ENCODE measurements around the gene LDHAL6B. TPM values are rescaled to one million over a fixed set of nuclear protein-coding genes. Genes with fewer than 3 reads are reported as not detected.

The LDHAL6B gene
- total and polyA plus RNA-seq, 2 experiments from 2014 or later, result not detected

DNA sequence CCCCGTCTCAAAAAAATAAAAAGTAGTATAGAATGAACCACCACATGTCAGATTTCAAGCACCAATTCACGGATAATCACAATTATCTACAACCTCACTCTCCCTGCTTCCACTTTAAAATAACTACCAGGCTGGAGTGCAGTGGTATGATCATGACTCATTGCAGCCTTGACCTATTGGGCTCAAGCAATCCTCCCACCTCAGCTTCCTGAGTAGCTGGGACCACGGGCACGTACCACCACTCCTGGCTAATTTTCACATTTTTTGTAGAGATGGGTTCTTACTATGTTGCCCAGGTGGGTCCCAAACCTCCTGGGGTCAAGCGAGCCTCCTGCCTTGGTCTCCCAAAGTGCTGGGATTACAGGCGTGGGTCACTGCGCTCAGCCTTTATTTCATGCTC, 38.1 kb upstream of the LDHAL6B start (continued):
- TF ChIP-seq, protein P1, sequence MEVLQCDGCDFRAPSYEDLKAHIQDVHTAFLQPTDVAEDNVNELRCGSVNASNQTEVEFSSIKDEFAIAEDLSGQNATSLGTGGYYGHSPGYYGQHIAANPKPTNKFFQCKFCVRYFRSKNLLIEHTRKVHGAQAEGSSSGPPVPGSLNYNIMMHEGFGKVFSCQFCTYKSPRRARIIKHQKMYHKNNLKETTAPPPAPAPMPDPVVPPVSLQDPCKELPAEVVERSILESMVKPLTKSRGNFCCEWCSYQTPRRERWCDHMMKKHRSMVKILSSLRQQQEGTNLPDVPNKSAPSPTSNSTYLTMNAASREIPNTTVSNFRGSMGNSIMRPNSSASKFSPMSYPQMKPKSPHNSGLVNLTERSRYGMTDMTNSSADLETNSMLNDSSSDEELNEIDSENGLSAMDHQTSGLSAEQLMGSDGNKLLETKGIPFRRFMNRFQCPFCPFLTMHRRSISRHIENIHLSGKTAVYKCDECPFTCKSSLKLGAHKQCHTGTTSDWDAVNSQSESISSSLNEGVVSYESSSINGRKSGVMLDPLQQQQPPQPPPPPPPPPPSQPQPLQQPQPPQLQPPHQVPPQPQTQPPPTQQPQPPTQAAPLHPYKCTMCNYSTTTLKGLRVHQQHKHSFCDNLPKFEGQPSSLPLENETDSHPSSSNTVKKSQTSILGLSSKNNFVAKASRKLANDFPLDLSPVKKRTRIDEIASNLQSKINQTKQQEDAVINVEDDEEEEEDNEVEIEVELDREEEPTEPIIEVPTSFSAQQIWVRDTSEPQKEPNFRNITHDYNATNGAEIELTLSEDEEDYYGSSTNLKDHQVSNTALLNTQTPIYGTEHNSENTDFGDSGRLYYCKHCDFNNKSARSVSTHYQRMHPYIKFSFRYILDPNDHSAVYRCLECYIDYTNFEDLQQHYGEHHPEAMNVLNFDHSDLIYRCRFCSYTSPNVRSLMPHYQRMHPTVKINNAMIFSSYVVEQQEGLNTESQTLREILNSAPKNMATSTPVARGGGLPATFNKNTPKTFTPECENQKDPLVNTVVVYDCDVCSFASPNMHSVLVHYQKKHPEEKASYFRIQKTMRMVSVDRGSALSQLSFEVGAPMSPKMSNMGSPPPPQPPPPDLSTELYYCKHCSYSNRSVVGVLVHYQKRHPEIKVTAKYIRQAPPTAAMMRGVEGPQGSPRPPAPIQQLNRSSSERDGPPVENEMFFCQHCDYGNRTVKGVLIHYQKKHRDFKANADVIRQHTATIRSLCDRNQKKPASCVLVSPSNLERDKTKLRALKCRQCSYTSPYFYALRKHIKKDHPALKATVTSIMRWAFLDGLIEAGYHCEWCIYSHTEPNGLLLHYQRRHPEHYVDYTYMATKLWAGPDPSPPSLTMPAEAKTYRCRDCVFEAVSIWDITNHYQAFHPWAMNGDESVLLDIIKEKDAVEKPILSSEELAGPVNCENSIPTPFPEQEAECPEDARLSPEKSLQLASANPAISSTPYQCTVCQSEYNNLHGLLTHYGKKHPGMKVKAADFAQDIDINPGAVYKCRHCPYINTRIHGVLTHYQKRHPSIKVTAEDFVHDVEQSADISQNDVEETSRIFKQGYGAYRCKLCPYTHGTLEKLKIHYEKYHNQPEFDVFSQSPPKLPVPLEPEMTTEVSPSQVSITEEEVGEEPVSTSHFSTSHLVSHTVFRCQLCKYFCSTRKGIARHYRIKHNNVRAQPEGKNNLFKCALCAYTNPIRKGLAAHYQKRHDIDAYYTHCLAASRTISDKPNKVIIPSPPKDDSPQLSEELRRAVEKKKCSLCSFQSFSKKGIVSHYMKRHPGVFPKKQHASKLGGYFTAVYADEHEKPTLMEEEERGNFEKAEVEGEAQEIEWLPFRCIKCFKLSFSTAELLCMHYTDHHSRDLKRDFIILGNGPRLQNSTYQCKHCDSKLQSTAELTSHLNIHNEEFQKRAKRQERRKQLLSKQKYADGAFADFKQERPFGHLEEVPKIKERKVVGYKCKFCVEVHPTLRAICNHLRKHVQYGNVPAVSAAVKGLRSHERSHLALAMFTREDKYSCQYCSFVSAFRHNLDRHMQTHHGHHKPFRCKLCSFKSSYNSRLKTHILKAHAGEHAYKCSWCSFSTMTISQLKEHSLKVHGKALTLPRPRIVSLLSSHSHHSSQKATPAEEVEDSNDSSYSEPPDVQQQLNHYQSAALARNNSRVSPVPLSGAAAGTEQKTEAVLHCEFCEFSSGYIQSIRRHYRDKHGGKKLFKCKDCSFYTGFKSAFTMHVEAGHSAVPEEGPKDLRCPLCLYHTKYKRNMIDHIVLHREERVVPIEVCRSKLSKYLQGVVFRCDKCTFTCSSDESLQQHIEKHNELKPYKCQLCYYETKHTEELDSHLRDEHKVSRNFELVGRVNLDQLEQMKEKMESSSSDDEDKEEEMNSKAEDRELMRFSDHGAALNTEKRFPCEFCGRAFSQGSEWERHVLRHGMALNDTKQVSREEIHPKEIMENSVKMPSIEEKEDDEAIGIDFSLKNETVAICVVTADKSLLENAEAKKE (CRISPR knock-in tag; IDR thresholded peaks at IDR 0.05), result no peak
- TF ChIP-seq STAT1 (IDR thresholded peaks at IDR 0.05; ENCODE audit: unreplicated experiment) (no peak), CREB1 (CRISPR knock-in tag; IDR thresholded peaks at IDR 0.05; ENCODE audit: low read depth) (no peak), ZNF331 (CRISPR knock-in tag; IDR thresholded peaks at IDR 0.05; ENCODE audit: low read depth) (no peak), EZH2 (IDR thresholded peaks at IDR 0.05; ENCODE audit: low read depth, unreplicated experiment) (no peak), EZH2phosphoT487 (IDR thresholded peaks at IDR 0.05; ENCODE audit: unreplicated experiment) (no peak)
- TF ChIP-seq, protein P2, sequence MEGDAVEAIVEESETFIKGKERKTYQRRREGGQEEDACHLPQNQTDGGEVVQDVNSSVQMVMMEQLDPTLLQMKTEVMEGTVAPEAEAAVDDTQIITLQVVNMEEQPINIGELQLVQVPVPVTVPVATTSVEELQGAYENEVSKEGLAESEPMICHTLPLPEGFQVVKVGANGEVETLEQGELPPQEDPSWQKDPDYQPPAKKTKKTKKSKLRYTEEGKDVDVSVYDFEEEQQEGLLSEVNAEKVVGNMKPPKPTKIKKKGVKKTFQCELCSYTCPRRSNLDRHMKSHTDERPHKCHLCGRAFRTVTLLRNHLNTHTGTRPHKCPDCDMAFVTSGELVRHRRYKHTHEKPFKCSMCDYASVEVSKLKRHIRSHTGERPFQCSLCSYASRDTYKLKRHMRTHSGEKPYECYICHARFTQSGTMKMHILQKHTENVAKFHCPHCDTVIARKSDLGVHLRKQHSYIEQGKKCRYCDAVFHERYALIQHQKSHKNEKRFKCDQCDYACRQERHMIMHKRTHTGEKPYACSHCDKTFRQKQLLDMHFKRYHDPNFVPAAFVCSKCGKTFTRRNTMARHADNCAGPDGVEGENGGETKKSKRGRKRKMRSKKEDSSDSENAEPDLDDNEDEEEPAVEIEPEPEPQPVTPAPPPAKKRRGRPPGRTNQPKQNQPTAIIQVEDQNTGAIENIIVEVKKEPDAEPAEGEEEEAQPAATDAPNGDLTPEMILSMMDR (conservative IDR thresholded peaks at IDR 0.05; ENCODE audit: low read depth in 2 of 2), result no peak
- TF ChIP-seq, protein P3, sequence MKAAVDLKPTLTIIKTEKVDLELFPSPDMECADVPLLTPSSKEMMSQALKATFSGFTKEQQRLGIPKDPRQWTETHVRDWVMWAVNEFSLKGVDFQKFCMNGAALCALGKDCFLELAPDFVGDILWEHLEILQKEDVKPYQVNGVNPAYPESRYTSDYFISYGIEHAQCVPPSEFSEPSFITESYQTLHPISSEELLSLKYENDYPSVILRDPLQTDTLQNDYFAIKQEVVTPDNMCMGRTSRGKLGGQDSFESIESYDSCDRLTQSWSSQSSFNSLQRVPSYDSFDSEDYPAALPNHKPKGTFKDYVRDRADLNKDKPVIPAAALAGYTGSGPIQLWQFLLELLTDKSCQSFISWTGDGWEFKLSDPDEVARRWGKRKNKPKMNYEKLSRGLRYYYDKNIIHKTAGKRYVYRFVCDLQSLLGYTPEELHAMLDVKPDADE (IDR thresholded peaks at IDR 0.05), result no peak
